ENCODE measurements around the gene ENHO.
"Not testable (repeated sequence)": the region's sequence is repeated elsewhere in the genome, so short reads cannot be mapped to it uniquely, and the experiment has no call there.

Gene ENHO

GRCh38 chr9:34555002-34555348 is 32.2 kb upstream of the ENHO start:
- DNase-seq: no peak

GRCh38 chr9:34554211-34555001 is 31.6 kb upstream of the ENHO start:
- DNase-seq: no peak

DNA sequence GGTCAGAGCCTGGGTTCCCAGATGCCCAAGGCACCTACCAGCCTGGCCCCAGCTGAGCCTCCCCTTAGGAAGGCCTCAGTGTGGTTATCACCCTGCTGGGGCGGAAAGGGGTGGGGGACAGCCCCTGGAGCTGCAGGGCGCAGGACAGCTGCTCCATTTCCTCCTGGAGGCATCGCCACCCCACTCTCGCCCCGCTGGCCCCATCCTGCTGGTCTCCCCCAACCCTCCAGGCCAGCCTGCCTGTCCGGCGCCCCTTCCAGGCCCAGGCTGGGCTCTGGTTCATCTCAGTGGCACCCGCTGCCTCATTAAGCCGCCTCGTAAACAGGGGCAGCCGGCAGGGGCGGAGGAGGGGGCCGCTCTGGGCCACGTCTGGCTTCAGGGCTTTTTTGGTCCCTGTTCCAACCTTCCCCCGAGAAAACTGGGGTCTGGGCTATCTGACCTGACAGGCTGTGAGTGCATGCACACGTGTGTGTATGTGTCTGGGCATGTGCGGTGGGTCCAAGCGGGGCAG is 30.8 kb upstream of the ENHO start:
- DNase-seq: no peak

- DNase-seq: no peak
Measured at GRCh38 chr9:34552986-34553385, 30.2 kb upstream of the ENHO start.

- DNase-seq: no peak
Measured at GRCh38 chr9:34552606-34552981, 29.8 kb upstream of the ENHO start.

DNA sequence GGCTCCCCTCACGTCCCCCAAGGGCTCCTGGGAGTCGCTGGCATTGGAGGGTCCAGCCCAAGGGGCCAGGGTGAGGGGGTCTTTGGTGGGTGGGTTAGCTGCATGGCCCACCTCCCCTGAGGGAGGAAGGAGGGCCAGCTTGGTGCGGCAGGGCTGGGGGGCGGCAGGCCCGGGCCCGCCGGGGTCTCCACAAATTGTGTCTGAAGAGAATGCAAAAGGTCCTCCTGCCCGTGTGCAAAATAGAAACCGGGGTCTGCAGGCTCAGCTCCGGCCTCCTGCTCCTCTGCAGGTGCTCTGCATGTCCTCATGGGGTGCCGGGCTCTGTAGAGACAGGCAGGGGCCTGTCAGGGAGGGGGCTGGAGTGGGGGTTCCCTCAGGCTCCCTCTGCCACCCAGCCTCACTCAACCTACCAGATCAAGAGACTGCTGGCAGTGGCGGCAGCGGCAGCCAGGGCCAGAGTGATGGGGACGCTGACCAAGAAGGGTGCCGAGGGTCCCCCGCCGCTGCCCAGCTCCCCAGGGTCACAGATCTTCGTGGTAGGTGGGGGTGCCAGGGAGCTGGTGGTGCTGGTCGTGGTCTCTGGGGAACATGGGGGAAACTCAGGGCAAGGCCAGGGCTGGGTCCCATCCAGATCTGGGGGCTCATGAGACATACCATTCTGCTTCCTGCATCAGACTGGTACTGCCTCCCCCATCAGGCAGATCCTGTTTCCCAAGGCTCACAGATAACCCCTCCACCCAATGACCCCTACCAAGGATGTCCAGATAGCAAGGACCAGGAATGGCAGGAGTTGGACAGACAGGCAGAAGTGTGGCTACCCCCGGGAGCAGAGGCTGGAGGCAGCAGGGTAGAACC is 29.2 kb upstream of the ENHO start:
- no peak for DNase-seq

GRCh38 chr9:34550681-34551270 is 28.0 kb upstream of the ENHO start:
- DNase-seq: no peak

DNA sequence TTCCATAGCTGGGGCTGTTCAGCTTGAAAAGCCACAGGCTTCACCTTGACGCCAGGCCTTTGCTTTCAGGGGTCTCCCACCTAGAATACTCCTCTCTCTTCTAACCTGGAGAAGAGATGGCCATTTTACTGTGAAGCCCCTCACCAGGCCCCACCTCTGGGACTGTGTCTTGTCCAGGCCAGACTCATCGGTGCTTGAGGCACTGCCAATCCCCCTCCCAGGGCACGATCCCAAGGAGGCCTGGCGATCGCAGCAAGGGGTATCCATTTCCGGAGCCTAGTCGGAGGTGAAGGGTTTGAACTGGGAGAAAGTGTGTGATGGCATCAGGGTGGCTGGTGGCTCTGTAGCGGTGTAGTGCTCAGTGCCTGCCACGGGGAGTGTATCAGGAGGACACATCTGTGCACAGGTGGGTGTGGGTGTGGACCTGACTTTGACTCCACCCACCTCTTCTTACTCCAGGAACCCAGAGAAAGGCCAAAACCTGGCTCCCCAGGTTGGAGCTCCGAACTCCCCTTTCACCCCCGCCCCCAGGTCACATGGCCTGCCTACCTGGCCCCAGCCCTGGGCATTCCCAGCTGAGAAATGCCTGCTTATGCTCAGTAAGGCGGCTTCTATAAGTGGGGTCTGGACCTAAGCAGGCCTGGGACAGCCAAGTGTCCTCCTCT is 27.4 kb upstream of the ENHO start:
- DNase-seq: no peak

DNA sequence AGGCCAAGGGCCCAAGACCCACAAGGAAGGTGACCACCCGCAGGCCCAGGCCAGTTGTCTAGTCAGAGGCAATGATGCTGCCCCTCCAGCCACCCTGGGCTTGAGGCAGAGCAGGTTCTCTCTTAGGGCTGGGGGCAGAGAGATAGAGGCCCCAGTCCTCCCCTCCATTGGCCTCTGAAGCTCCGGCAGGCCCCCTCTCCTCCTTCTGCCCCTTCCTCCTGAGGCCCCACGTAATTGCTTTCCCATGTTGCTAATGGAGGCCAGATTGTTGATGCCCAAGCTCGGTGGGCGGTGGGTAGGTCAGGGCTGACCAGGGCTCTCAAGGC is 26.6 kb upstream of the ENHO start:
- no peak for DNase-seq

- DNase-seq: no peak
Measured at GRCh38 chr9:34547960-34548611, 25.3 kb upstream of the ENHO start.

DNA sequence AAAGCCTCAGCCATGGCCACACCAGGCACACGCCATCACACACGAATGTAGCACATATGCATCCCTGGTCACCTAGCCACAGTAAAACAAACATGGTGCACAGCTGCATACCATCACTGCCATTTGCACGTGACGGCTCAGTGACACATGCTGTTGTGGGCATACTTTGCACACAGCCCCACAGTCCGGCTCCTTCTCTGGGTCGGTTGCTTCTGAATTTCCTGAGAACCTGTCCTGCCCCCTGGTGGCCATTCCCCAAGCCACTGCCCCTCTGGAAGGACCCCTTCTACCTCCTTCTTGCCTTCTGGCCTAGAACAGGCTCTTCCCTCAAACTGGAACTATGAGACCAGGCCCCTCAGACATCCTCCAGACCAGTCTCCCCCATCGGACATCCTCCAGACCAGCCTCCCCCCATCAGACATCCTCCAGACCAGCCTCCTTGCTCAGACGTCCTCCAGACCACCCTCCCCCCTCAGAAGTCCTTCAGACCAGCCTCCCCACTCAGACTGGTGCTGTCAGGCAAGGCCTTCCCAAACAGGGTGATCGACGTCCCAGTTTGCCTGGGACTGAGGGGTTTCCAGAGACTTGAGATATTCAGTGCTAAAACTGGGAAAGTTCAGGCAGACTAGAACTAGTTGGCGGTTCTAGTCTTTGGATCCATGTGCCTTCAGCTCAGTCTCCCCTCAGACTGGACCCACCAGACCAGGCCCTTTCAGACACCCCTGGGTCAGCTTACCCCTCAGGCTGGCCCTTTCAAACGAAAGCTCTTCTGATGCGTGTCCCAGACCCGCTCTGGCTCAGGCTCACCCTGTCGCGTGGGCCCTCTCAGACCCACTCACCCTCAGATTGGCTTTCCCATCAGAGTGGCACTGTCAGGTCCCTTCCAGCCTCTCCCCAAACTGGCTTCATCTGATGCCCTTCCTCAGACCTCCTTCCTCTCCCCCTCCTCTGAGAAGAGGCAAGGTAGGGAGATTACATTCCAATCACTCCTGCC is 24.3 kb upstream of the ENHO start:
- DNase-seq: no peak

DNA sequence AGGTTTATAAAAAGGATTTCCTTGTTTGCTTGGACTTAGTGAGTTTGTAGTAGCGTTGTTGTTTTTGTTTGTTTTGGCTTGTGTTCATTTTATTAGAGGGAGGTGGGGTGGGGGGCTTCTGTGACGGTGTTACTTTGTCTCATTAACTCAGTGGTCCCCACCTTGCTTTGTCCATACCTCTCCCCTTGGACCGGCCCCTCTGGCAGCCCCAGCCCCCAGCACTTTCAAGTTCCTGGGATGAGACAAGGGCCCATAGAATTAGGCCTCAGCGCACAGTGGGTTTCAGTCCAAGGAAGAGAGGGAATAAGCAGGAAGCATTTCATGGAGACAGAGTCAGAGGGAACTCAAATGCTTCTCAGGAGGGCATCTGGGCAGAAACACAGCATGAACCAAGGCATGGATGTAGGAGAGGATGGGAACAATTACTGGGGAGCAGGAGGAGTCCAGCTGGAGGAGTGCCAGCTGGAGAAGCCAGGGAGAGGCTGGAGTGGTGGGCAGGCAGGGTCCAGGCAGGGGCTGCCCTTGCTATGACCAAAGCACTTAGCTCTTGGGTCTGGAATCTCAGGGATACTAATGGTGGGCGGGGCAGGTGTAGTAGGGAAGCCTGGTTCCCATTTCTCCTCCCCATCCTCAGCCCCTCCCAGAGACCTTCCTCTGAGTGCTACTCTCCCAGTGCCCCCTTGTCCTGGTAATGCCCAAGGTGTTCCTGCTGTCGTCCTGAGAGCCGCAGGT is 23.5 kb upstream of the ENHO start:
- DNase-seq: no peak

DNA sequence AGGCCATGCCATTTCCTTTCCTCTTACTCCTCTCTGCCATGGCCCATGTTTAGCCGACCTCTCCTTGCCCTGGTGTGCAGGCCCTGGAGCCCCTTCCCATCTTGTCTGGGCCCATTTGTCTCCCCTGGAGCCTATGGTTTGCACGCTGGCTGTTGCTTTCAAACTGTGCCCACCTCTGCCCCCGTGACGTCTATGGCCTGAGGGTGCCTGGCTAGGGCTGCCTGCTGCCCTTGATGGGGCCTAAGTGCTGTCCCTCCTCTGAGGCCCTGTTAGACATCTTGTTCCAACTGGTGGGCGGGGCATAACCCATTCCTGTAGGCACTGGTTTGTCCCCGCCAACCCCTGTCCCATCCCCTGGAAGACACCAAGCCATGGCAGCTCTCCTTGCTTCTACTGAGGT is 22.7 kb upstream of the ENHO start:
- no peak for DNase-seq

- DNase-seq: no peak
Measured at GRCh38 chr9:34544035-34544434, 21.2 kb upstream of the ENHO start.

GRCh38 chr9:34541540-34541939 is 18.8 kb upstream of the ENHO start:
- no peak for DNase-seq

DNA sequence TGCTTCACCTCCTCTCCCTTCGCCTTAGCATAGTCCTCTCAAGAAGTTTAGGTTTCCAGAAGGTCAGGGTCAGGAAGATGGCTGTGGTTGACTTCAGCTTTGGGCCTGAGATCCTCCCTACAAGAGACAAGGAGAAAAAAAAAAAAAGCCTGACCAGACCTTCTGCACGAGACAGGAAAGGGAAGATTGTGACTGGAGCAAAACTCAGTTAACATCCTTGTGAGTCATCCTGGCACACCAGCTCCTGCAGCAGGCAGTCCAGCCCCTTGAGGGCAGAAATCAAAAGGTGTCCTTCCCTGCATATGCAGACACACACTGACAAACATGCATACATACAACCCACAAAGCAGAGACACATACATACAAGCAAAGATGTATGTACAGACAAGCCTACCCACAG is 18.0 kb upstream of the ENHO start:
- no peak for DNase-seq

GRCh38 chr9:34536685-34537084 is 13.9 kb upstream of the ENHO start:
- no peak for DNase-seq

GRCh38 chr9:34532041-34532440 is 9.3 kb upstream of the ENHO start:
- not testable (repeated sequence) for DNase-seq

DNA sequence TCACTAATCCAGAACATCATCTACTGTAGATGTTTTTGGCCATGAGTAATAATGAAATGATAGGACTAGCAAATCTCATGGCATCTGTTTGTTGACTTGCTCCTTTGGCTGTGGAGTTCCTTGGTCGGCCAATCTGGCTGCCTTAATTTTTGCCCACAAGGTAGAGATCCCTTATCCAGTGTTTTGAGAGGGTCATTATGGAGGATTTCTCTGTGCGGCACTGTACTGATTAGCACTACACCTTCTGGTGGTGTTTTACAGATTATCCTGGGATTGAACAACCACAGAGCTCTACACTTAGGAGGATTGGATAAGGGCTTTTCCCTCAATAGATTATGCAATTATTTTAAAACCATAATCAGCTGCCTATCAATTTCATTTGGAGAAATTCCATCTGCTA is 3.2 kb upstream of the ENHO start:
- DNase-seq: no peak

- DNase-seq: no peak
Measured at GRCh38 chr9:34524349-34524748, 1.6 kb upstream of the ENHO start.
